GM12873 (cell line): ENCODE results near the gene PRKCE.

Experiments used
- TF ChIP-seq, protein P1 (sequence below): IDR thresholded peaks from 2 replicates; pipeline ENCODE4 v1.5.1; 2012; ENCODE audit warnings: low read depth, mild to moderate bottlenecking, moderate library complexity, low read length, control low read depth; ENCODE audit not compliant: insufficient read depth; ENCODE audit errors: missing control alignments

PRKCE gene

DNA sequence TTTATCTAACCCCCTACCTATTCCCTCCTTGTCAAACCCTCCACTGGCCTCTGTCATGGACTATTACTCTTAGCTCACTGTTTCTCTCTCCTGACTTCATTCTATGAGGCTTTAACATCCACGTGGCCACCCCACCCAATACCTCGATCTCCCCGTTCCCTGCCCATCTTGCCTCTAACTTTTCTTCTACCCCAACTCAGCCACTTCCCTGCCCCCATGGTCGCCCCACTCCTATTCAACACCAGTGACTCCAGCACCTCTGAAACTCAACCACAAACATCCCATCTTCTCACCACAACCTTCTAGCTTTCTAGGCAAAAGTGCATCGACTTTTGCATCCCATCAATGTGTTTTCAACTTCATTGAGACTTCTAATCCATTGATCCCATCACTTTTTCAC, 551.5 kb downstream of the PRKCE start:
- TF ChIP-seq, protein P1, sequence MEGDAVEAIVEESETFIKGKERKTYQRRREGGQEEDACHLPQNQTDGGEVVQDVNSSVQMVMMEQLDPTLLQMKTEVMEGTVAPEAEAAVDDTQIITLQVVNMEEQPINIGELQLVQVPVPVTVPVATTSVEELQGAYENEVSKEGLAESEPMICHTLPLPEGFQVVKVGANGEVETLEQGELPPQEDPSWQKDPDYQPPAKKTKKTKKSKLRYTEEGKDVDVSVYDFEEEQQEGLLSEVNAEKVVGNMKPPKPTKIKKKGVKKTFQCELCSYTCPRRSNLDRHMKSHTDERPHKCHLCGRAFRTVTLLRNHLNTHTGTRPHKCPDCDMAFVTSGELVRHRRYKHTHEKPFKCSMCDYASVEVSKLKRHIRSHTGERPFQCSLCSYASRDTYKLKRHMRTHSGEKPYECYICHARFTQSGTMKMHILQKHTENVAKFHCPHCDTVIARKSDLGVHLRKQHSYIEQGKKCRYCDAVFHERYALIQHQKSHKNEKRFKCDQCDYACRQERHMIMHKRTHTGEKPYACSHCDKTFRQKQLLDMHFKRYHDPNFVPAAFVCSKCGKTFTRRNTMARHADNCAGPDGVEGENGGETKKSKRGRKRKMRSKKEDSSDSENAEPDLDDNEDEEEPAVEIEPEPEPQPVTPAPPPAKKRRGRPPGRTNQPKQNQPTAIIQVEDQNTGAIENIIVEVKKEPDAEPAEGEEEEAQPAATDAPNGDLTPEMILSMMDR = no peak

DNA sequence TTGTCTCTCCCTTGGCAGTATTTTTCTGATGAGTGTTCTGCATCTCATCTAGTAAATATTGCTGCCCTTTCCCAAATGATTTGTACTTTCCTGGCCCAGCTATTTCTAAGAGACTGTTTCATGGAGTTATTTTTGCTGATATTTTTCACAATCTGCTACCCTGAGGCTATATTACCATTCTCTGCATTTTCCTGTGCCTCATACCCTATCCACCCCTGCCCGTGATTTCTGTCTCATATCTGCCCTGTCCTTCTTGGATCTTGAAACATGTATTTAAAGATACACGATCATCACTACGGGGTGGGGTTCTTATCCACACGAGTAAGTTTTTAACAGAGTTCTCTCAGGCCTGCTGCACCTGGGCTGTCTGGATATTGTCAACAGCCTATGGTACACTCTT, 556.1 kb downstream of the PRKCE start:
- TF ChIP-seq, protein P1 = no peak

DNA sequence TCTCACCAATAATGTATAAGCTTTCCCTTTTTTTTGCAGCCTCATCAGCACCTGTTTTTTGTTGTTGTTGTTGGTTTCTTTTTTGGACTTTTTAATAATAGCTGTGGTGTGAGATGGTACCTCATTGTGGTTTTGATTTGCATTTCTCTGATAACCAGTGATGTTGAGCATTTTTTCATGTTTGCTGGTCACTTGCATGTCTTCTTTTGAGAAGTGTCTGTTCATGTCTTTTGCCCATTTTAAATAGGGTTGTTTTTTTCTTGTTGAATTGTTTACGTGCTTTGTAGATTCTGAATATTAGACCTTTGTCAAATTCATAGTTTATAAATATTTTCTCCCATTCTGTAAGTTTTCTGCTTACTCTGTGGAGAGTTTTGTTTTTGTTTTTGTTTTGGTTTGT, 557.3 kb downstream of the PRKCE start:
- TF ChIP-seq, protein P1 = no peak

DNA sequence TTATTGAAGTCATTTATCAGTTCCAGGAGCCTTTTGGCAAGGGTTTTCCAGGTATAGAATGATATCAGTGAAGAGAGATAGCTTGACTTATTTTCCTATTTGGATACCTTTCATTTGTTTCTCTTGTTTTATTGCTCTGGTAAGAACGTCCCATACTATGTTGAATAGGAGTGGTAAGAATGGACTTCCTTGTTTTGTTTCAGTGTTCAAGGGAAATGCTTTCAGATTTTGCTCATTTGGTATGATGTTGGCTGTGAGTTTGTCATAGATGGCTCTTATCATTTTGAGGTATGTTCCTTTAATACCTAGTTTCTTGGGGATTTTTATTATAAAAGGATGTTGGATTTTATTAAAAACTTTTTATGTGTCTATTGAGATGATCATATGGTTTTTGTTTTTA, 558.6 kb downstream of the PRKCE start:
- TF ChIP-seq, protein P1 = no peak

DNA sequence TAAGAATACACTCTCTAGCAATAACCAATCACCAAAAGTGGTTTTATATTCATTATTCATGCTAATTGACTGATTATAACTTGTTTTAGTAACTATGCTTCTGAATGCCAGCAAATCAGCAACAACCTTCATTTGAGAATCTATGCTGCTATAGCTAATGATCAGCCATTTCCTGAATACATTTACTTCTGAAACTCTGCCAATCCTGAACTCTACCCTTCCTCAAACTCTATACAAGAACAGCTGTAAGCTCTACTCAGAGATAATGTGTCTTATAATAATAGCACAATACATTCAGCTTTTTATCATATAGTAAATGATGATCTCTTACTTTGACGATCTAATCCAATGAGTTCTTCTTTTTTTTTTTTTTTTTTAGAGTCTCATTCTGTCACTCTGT, 560.0 kb downstream of the PRKCE start:
- TF ChIP-seq, protein P1 = no peak

DNA sequence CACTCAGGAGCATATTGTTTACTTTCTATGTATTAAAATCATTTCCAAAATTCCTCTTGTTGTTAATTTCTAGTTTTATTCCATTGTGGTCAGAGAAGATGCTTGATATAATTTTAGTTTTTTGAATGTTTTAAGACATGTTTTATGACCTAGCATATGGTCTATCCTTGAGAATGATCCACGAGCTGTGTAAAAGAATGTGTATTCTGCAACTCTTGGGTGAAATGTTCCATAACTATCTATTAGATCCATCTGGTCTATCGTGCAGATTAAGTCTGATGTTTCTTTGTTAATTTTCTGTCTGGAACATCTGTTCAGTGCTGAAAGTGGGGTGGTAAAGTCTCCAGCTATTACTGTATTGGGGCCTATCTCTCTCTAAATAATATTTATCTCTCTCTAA, 562.4 kb downstream of the PRKCE start:
- TF ChIP-seq, protein P1 = no peak

DNA sequence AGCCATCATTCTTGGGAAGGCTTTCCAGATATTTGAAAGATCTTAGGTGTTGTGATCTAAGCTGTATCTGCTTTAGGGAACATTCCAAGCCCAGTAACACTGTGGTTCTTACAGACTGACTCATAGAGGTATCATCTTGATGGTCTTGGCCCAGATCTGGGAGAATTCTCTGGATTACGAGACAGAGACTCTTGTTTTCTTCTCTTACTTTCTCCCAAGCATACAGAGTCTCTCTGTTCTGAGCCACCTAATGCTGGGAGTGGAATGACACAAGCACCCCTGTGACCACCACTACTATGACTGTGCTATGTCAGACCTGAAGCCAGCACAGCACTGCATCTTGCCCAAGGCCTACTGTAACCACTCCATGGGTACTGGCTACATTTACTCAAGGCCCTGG, 564.7 kb downstream of the PRKCE start:
- TF ChIP-seq, protein P1 = no peak
